PC-3 (cell line): ENCODE data around the gene SLC23A2.

ENCODE experiments used
- EZH2 ChIP-seq: fragments of 300-600 bp; sonication (generic); IDR thresholded peaks from one replicate; pipeline ENCODE4 v1.6.1; 2017; ENCODE audit warnings: antibody characterized with exemption, mild to moderate bottlenecking, low read length; ENCODE audit not compliant: unreplicated experiment
- EZH2phosphoT487 ChIP-seq: fragments of 300-600 bp; sonication (generic); IDR thresholded peaks from 2 replicates; pipeline ENCODE4 v1.6.1; 2018; ENCODE audit warnings: mild to moderate bottlenecking, antibody characterized with exemption, low read length, borderline replicate concordance

DNA sequence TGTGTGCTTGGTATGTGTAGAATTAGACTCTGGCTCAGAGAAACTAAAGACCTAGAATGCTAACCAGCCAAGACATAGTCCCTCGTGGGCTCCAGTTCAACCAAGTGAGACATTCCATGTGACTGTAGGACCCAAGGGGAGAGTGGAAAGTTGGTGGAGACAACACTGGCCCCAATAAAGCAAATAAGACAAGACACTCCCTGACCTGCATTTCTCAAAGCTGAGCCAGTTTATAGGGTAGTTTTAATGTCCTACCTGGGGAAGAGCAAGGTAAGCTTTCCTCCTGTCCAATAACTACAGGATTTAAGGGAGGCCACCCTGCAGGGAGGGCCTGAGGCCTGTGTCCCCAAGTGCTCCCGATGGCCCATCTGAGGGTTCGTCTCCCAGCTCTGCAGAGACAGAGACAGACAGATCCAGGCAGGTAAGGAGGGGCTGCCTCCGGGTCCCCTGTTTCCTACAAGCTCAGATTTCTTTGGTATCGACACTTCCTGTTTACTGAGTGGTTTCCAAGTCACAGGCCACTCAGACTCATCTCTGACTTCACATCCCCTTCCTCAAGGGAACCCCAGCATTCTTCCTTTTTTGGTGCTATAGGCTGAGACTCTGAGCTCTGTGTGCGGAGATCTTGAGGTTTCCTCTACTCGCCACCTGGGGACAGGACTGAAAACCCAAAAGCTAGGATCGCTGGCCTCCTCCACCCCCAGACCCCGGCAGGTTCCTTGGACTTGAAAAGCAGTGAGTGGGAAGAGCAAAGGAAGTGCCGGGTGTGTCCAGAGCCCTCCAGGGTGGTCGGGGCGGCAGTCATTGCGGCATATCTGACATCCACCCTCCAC lies 187.2 kb downstream of the SLC23A2 start:
- TF ChIP-seq EZH2phosphoT487 (no peak), EZH2 (no peak)
